Liver (tissue), 9 donors: ENCODE data around the gene DEPDC5. TPM values are rescaled to one million over a fixed set of nuclear protein-coding genes. Genes with fewer than 3 reads are reported as not detected.
A peak's percentile ranks its signal among the peaks of the same experiment; 100 is the strongest.

Experiments
- DNase-seq: peaks from one replicate; pipeline ENCODE4 v3.0.0-alpha.2; 2017; ENCODE audit warnings: low spot score
- H3K27ac ChIP-seq, 2 donors: one replicate each; pipeline ENCODE4 v1.7.0; 2013; ENCODE audit warnings: inconsistent platforms in 2 of 2, low read length in 2 of 2, control low read depth in 1 of 2, low read depth in 1 of 2, mild to moderate bottlenecking in 1 of 2
- H3K27me3 ChIP-seq, 4 donors: one replicate each; pipeline versions ENCODE4 v1.6.1 to v1.7.0; 2013; ENCODE audit warnings: low read length in 3 of 4, inconsistent platforms in 1 of 4, mild to moderate bottlenecking in 1 of 4, moderate library complexity in 1 of 4; ENCODE audit not compliant: control insufficient read depth in 4 of 4, insufficient read depth in 4 of 4
- H3K36me3 ChIP-seq, 4 donors: one replicate each; pipeline versions ENCODE4 v1.6.1 to v1.7.0; 2013; ENCODE audit warnings: low read length in 3 of 4, mild to moderate bottlenecking in 3 of 4, low read depth in 1 of 4, moderate library complexity in 1 of 4; ENCODE audit not compliant: control insufficient read depth in 4 of 4, insufficient read depth in 3 of 4
- H3K4me1 ChIP-seq, 4 donors: one replicate each; pipeline versions ENCODE4 v1.6.1 to v1.7.0; 2013; ENCODE audit warnings: low read length in 3 of 4, mild to moderate bottlenecking in 3 of 4, moderate library complexity in 1 of 4; ENCODE audit not compliant: control insufficient read depth in 4 of 4, insufficient read depth in 4 of 4
- H3K4me3 ChIP-seq, 3 donors: one replicate each; pipeline versions ENCODE4 v1.6.1 to v1.7.0; 2013; ENCODE audit warnings: low read length in 3 of 3, control low read depth in 1 of 3, low read depth in 1 of 3, mild to moderate bottlenecking in 1 of 3
- H3K9ac ChIP-seq, 2 donors: one replicate each; pipeline ENCODE4 v1.7.0; 2013; ENCODE audit warnings: low read length in 2 of 2, mild to moderate bottlenecking in 2 of 2, moderate library complexity in 2 of 2, control low read depth in 1 of 2, low read depth in 1 of 2
- H3K9me3 ChIP-seq, 4 donors: one replicate each; pipeline versions ENCODE4 v1.6.1 to v1.7.0; 2013; ENCODE audit warnings: low read length in 3 of 4; ENCODE audit not compliant: control insufficient read depth in 4 of 4
- ATF3 ChIP-seq: IDR thresholded peaks from 2 replicates; pipeline ENCODE4 v1.6.1; 2016; ENCODE audit warnings: antibody characterized with exemption
- CTCF ChIP-seq: fragments of 150-350 bp; IDR thresholded peaks from 2 replicates; pipeline ENCODE4 v1.5.1; 2017; ENCODE audit warnings: improper control_type of control experiment, low read depth, low read length; ENCODE audit not compliant: missing input control
- FOXA1 ChIP-seq: IDR thresholded peaks from 2 replicates; pipeline ENCODE4 v1.6.1; 2016; ENCODE audit warnings: antibody characterized with exemption
- FOXA2 ChIP-seq: IDR thresholded peaks from 2 replicates; pipeline ENCODE4 v1.6.1; 2016; ENCODE audit warnings: antibody characterized with exemption
- HNF4A ChIP-seq, 2 donors: conservative IDR thresholded peaks; 2 replicates each; pipeline ENCODE4 v1.6.1; 2016; ENCODE audit warnings: antibody characterized with exemption in 2 of 2, mild to moderate bottlenecking in 2 of 2
- JUND ChIP-seq, 2 donors: IDR thresholded peaks; 2 replicates each; pipeline ENCODE4 v1.6.1; 2016; ENCODE audit warnings: antibody characterized with exemption in 2 of 2
- MAX ChIP-seq: IDR thresholded peaks from 2 replicates; pipeline ENCODE4 v1.6.1; 2016; ENCODE audit warnings: antibody characterized with exemption
- NR2F2 ChIP-seq: IDR thresholded peaks from 2 replicates; pipeline ENCODE4 v1.6.1; 2016; ENCODE audit warnings: antibody characterized with exemption
- RAD21 ChIP-seq, 2 donors: IDR thresholded peaks; 2 replicates each; pipeline ENCODE4 v1.6.1; 2016; ENCODE audit warnings: antibody characterized with exemption in 2 of 2, mild to moderate bottlenecking in 2 of 2
- REST ChIP-seq: IDR thresholded peaks from 2 replicates; pipeline ENCODE4 v1.6.1; 2016; ENCODE audit warnings: antibody characterized with exemption, mild to moderate bottlenecking
- SP1 ChIP-seq: IDR thresholded peaks from 2 replicates; pipeline ENCODE4 v1.6.1; 2018; ENCODE audit warnings: antibody characterized with exemption, mild to moderate bottlenecking
- TAF1 ChIP-seq: conservative IDR thresholded peaks from 2 replicates; pipeline ENCODE4 v1.6.1; 2016; ENCODE audit warnings: antibody characterized with exemption, mild to moderate bottlenecking
- YY1 ChIP-seq: IDR thresholded peaks from 2 replicates; pipeline ENCODE4 v1.6.1; 2016; ENCODE audit warnings: antibody characterized with exemption, mild to moderate bottlenecking
- ZBTB33 ChIP-seq: IDR thresholded peaks from 2 replicates; pipeline ENCODE4 v1.6.1; 2016; ENCODE audit warnings: antibody characterized with exemption
- WGBS: extraction: QIAGEN DNeasy Blood & Tissue Kit; methylation state at CpG from one replicate; pipeline ENCODE4 v1.1.7; 2013; 5-methylcytosine and 5-hydroxymethylcytosine counted together
- polyA plus RNA-seq, 2 donors: library from polyadenylated mRNA; stranded (reverse) in 1 of 2; unstranded in 1 of 2; fragments of 200-250 nt in 1 of 2; fragments of >200 nt in 1 of 2; fragmentation: Nextera tagmentation in 1 of 2; extraction: Ambion mirVana in 1 of 2; gene quantifications; one replicate each; pipeline versions ENCODE4 v1.2.1 to v1.2.3, GENCODE V29; 2013 to 2015
- total RNA-seq, 2 donors: library from RNA; depleted of rRNA; stranded (reverse); fragments of >200 nt; gene quantifications; one replicate each; pipeline ENCODE4 v1.2.3, GENCODE V29; 2014
- donor health status: healthy.
- donor health status: healthy.
- donor health status: healthy.
- donor health status: healthy.
- donor health status: healthy.

The DEPDC5 gene
- total and polyA plus RNA-seq, 4 donors: 5.5 to 19.4 (median 12.6) TPM

GRCh38 chr22:31943206-31943977 is 189.6 kb downstream of the DEPDC5 start:
- no peaks in the 10 kb centered on the region for H3K27me3 ChIP-seq
- TF ChIP-seq JUND (IDR thresholded peaks at IDR 0.05) (no peak), SP1 (no peak), ZBTB33 (no peak), RAD21 (IDR thresholded peaks at IDR 0.05) (no peak), HNF4A (conservative IDR thresholded peaks at IDR 0.05) (no peak), REST (no peak), TAF1 (no peak), ATF3 (no peak), FOXA1 (no peak), NR2F2 (no peak), YY1 (no peak), CTCF (no peak), FOXA2 (no peak), MAX (no peak)
- H3K4me1 ChIP-seq: peaks cover 0 to 17% (median 8%) of the 10 kb centered on the region in 4 donors
- peak overlapping the region in 1 of 2 donors; percentile 29 for H3K9ac ChIP-seq
- H3K4me3 ChIP-seq: peak overlapping the region in 2 of 3 donors; percentile 75 to 90
- no peak for DNase-seq
- no peaks in the 10 kb centered on the region for H3K36me3 ChIP-seq
- 48% methylated on average over 15 of the region's 15 CpGs for WGBS
- peak overlapping the region; percentile 67 to 93 for H3K27ac ChIP-seq
- H3K9me3 ChIP-seq: no peaks in the 10 kb centered on the region
